Subcutaneous adipose tissue (tissue), 4 donors: ENCODE results near the gene CERT1. TPM values are rescaled to one million over a fixed set of nuclear protein-coding genes. Genes with fewer than 3 reads are reported as not detected.

Experiments
- CTCF ChIP-seq: fragments of 450-650 bp; IDR thresholded peaks from one replicate; pipeline ENCODE4 v1.5.1; 2016; ENCODE audit warnings: low read depth, mild to moderate bottlenecking, control low read depth, antibody characterized with exemption, moderate library complexity
- total RNA-seq, 4 donors: library from RNA; depleted of rRNA; stranded (reverse); fragments of >200 nt; gene quantifications; one replicate each; pipeline ENCODE4 v1.1.0, GENCODE V29; 2016

The CERT1 gene
- total RNA-seq, 4 donors from 2014 or later, result 77.6 to 106 (median 86.1) TPM

DNA sequence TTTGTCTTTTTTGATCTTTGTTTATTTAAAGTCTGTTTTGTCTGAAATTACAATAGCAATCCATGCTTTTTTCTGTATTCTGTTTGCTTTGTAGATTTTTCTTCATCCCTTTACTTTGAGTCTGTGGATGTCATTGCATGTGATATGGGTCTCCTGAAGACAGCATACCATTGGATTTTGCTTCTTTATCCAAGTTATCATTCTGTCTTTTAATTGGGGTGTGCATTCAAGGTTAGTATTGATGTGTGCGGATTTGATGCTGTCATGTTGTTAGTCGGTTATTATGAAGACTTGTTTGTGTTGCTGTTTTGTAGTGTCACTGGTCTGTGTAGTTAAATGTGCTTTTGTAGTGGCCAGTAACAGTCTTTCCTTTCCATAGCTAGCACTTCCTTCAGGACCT lies 23.3 kb upstream of the CERT1 start:
- TF ChIP-seq CTCF, result no peak

- no peak for TF ChIP-seq CTCF
These were observed 20.8 kb upstream of the CERT1 start for GRCh38 chr5:75532190-75532589.

DNA sequence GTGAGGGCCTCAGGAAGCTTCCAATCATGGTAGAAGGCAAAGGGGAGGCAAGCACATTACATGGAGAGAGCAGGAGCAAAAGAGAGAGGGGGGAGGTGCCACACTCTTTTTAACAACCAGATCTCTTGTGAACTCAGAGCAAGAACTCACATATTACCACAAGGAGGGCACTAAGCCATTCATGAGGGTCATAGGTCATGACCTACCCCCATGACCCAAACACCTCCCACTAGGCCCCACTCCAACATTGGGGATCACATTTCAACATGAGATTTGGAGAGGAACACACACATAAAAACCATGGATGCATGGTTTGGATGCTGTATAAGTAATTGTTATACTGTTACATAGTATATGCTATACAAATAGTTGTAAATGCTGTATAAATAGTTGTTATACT lies 17.8 kb upstream of the CERT1 start:
- no peak for TF ChIP-seq CTCF

DNA sequence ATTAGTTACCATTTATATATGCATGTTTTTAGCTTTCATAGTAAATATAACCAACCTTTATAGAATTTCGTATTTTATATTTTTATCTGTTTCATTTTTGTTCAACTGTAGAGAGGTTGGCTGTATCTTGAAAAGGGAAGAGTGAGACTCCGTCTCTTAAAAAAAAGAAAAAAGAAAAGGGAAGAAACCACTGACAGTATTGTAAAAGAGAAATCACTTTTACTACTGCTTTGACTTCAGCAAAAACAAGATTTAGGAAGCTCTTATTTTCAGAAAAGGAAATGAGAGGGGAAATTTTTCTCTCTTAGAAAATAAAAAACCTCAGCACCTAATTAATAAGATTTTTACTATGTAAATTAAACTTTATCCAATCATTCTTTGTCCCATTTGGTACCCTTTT lies 14.6 kb upstream of the CERT1 start:
- TF ChIP-seq CTCF, result no peak

- TF ChIP-seq CTCF, result no peak
These were observed 13.9 kb upstream of the CERT1 start for GRCh38 chr5:75525344-75525743.

DNA sequence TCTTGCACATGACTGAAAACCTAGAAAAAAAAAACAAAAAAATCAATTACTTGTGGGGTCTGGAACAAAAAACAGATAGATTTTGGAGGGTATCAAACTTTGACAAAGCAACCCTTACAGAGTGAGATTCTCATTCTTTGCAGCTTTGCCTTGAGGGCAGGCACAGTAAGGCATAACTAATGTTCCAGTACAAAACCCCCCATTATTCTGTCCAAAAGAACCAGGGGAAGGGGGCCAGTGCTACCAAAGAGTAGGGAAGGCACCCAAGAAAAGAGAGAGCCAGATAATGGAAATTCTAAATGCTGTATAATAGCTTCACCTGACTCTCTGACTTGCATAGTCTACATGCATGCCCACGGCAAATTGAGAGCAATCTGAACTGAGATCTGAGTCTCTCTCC lies 13.2 kb upstream of the CERT1 start:
- no peak for TF ChIP-seq CTCF

DNA sequence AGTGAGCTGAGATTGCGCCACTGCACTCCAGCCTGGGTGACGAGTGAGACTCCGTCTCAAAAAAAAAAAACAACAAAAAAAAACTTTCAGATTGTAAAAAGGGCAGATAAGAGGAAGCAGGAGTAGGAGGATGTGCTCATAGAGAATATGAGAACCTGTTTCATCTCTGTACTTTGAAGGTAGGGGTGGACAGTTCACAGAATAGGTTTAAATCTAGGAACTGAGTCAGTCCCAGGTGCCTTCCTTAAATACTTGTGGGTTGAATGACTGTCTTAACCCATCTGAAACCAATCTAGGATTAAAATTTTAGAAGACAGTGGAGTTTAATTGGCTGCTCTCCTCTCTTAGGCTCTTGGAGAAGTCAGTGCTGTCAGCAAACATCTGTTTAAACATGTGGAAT lies 12.6 kb upstream of the CERT1 start:
- TF ChIP-seq CTCF, result no peak

GRCh38 chr5:75523275-75523674 lies 11.8 kb upstream of the CERT1 start:
- no peak for TF ChIP-seq CTCF
